Measurements from ENCODE around the gene TMEM247.

- TF ChIP-seq EZH2 (optimal IDR thresholded peaks at IDR 0.05; ENCODE audit: low read depth, low read length) = no peak
- TF ChIP-seq, protein P1, sequence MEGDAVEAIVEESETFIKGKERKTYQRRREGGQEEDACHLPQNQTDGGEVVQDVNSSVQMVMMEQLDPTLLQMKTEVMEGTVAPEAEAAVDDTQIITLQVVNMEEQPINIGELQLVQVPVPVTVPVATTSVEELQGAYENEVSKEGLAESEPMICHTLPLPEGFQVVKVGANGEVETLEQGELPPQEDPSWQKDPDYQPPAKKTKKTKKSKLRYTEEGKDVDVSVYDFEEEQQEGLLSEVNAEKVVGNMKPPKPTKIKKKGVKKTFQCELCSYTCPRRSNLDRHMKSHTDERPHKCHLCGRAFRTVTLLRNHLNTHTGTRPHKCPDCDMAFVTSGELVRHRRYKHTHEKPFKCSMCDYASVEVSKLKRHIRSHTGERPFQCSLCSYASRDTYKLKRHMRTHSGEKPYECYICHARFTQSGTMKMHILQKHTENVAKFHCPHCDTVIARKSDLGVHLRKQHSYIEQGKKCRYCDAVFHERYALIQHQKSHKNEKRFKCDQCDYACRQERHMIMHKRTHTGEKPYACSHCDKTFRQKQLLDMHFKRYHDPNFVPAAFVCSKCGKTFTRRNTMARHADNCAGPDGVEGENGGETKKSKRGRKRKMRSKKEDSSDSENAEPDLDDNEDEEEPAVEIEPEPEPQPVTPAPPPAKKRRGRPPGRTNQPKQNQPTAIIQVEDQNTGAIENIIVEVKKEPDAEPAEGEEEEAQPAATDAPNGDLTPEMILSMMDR (IDR thresholded peaks at IDR 0.05; ENCODE audit: low read length) = no peak
Measured at GRCh38 chr2:46490521-46491141, 11.3 kb downstream of the TMEM247 start.
